HCT116 (cell line): ENCODE data around the gene ZC3H8.

ENCODE experiments used
- POLR2A ChIP-seq: IDR thresholded peaks from 2 replicates; pipeline ENCODE4 v1.7.0; 2011; ENCODE audit warnings: borderline replicate concordance; ENCODE audit not compliant: insufficient read depth, insufficient read length; ENCODE audit errors: extremely low read depth
- TF ChIP-seq, protein P1 (sequence below): IDR thresholded peaks from 2 replicates; pipeline ENCODE4 v1.6.1; 2012

- TF ChIP-seq, protein P1, sequence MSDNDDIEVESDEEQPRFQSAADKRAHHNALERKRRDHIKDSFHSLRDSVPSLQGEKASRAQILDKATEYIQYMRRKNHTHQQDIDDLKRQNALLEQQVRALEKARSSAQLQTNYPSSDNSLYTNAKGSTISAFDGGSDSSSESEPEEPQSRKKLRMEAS = no peak
- TF ChIP-seq POLR2A = no peak
Observed at GRCh38 chr2:112183327-112184025, 71.4 kb downstream of the ZC3H8 start.
